NCI-H2107 (cell line): ENCODE results near the gene NADSYN1.

Source experiments
- DNase-seq: peaks from one replicate; lab custom pipeline; 2025; lab: John Stamatoyannopoulos, UW

NADSYN1 gene

GRCh38 chr11:71433648-71434450, 19.2 kb upstream of the NADSYN1 start:
- no peak for DNase-seq

- no peak for DNase-seq
Observed at GRCh38 chr11:71434576-71435130, 18.4 kb upstream of the NADSYN1 start.

GRCh38 chr11:71435278-71435951, 17.6 kb upstream of the NADSYN1 start:
- no peak for DNase-seq

- no peak for DNase-seq
Observed at GRCh38 chr11:71436861-71437260, 16.1 kb upstream of the NADSYN1 start.

- DNase-seq, result no peak
Observed at GRCh38 chr11:71437399-71437798, 15.6 kb upstream of the NADSYN1 start.

GRCh38 chr11:71437879-71438278, 15.1 kb upstream of the NADSYN1 start:
- DNase-seq, result no peak

GRCh38 chr11:71438650-71439049, 14.4 kb upstream of the NADSYN1 start:
- DNase-seq, result no peak

- DNase-seq, result no peak
Observed at GRCh38 chr11:71440021-71440755, 12.8 kb upstream of the NADSYN1 start.

GRCh38 chr11:71441251-71441650, 11.8 kb upstream of the NADSYN1 start:
- no peak for DNase-seq

- no peak for DNase-seq
Observed at GRCh38 chr11:71442123-71442522, 10.9 kb upstream of the NADSYN1 start.

GRCh38 chr11:71442880-71443279, 10.1 kb upstream of the NADSYN1 start:
- no peak for DNase-seq

- no peak for DNase-seq
Observed at GRCh38 chr11:71443736-71444445, 9.1 kb upstream of the NADSYN1 start.

GRCh38 chr11:71444811-71445210, 8.2 kb upstream of the NADSYN1 start:
- DNase-seq, result no peak

GRCh38 chr11:71446150-71446549, 6.9 kb upstream of the NADSYN1 start:
- DNase-seq, result no peak

- DNase-seq, result no peak
Observed at GRCh38 chr11:71446942-71447688, 5.9 kb upstream of the NADSYN1 start.

GRCh38 chr11:71447791-71448256, 5.2 kb upstream of the NADSYN1 start:
- DNase-seq, result no peak

GRCh38 chr11:71448257-71449171, 4.5 kb upstream of the NADSYN1 start, which contains the start of gene DHCR7:
Gene DHCR7 (minus strand): TSS chr11:71448393. CDS start chr11:71444952, 3,441 bp downstream.
- peak; percentile 81 for DNase-seq

GRCh38 chr11:71449596-71449995, 3.4 kb upstream of the NADSYN1 start:
- DNase-seq, result no peak

GRCh38 chr11:71450507-71450906, 2.5 kb upstream of the NADSYN1 start:
- DNase-seq, result no peak

- no peak for DNase-seq
Observed at GRCh38 chr11:71450939-71451338, 2.1 kb upstream of the NADSYN1 start.
